WERI-Rb-1 (cell line): Measurements from ENCODE around the gene RSPH6A.

ENCODE experiments used
- DNase-seq: peaks from one replicate; pipeline ENCODE4 v3.0.0-alpha.2; 2020
- H3K27ac ChIP-seq: fragments of 250-450 bp; sonication (Bioruptor Pico); 2 replicates; pipeline ENCODE4 v1.5.1; 2020; ENCODE audit warnings: mild to moderate bottlenecking, moderate library complexity
- H3K27me3 ChIP-seq: fragments of 250-450 bp; sonication (Bioruptor Pico); 2 replicates; pipeline ENCODE4 v1.5.1; 2021; ENCODE audit warnings: mild to moderate bottlenecking, low read depth, moderate library complexity; ENCODE audit not compliant: insufficient read depth, severe bottlenecking
- H3K36me3 ChIP-seq: fragments of 250-450 bp; sonication (Bioruptor Pico); 2 replicates; pipeline ENCODE4 v1.5.1; 2020; ENCODE audit warnings: mild to moderate bottlenecking, moderate library complexity
- H3K4me3 ChIP-seq: 2 replicates; pipeline ENCODE4 v1.5.1; 2011; ENCODE audit warnings: low read depth, mild to moderate bottlenecking, control low read depth, low read length
- H3K9me3 ChIP-seq: fragments of 250-450 bp; sonication (Bioruptor Pico); 2 replicates; pipeline ENCODE4 v1.5.1; 2021; ENCODE audit warnings: mild to moderate bottlenecking, moderate library complexity; ENCODE audit not compliant: severe bottlenecking
- TF ChIP-seq, protein P1 (sequence below): IDR thresholded peaks from 2 replicates; pipeline ENCODE4 v1.5.1; 2011; ENCODE audit warnings: low read depth, mild to moderate bottlenecking, control low read depth, inconsistent platforms, low read length

Gene RSPH6A

DNA sequence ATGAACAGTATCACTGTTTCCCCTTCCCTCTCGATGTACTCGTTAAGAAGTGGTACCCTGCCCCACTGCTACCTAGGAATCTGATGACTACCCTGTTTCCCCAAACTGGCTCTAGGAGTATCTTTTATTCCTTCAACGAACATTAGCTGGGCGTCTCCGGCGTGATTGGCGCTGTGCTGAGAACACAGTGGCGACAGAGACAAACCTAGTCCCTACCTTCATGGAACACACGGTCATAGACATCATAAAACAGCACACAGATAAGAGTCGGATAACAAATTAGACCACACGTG, 47.1 kb upstream of the RSPH6A start:
- no peaks in the 10 kb centered on the region for H3K27me3 ChIP-seq
- no peaks in the 10 kb centered on the region for H3K9me3 ChIP-seq
- no peak for DNase-seq
- TF ChIP-seq, protein P1, sequence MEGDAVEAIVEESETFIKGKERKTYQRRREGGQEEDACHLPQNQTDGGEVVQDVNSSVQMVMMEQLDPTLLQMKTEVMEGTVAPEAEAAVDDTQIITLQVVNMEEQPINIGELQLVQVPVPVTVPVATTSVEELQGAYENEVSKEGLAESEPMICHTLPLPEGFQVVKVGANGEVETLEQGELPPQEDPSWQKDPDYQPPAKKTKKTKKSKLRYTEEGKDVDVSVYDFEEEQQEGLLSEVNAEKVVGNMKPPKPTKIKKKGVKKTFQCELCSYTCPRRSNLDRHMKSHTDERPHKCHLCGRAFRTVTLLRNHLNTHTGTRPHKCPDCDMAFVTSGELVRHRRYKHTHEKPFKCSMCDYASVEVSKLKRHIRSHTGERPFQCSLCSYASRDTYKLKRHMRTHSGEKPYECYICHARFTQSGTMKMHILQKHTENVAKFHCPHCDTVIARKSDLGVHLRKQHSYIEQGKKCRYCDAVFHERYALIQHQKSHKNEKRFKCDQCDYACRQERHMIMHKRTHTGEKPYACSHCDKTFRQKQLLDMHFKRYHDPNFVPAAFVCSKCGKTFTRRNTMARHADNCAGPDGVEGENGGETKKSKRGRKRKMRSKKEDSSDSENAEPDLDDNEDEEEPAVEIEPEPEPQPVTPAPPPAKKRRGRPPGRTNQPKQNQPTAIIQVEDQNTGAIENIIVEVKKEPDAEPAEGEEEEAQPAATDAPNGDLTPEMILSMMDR, result no peak
- peaks cover 18% of the 10 kb centered on the region for H3K36me3 ChIP-seq
- peak overlapping the region; percentile 78 for H3K27ac ChIP-seq
- peak overlapping the region; percentile 98 for H3K4me3 ChIP-seq

DNA sequence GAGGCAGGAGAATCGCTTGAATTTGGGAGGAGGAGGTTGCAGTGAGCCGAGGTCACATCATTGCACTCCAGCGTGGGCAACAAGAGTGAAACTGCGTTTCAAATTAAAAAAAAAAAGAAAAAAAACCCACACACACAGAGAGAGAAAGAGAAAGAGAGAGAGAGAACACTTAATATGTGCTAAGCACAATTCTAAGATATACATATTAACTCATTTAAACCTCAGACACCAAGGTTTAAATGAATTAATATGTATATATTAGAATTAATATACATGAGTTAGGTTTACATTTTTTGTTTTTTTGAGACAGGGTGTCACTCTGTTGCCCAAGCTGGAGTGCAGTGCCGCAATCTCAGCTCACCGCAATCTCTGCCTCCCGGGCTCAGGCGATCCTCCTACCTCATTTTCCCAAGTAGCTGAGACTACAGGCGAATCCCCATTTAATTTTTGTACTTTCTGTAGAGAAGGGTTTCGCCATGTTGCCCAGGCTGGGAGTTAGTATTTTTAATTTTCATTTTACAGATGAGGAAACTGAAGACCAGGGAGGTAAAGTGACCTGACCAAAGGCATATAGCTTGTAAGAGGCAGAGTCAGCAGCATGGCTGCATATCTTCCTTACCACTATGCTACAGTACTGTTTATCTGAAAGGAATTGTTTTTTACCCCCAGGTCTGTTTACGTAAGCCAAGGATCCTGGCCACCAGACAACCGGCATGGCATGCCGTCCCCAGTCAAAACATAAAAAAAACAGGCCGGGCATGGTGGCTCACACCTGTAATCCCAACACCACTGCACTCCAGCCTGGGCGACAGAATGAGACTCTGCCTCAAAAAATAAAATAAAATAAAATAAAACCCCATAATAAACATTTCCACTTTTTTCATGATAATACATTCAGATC, 45.5 kb upstream of the RSPH6A start:
- H3K36me3 ChIP-seq, result peaks cover 25% of the 10 kb centered on the region
- H3K27me3 ChIP-seq, result no peaks in the 10 kb centered on the region
- no peak overlapping the region for H3K27ac ChIP-seq
- DNase-seq, result no peak
- no peak overlapping the region for H3K4me3 ChIP-seq
- TF ChIP-seq, protein P1, result no peak
- no peaks in the 10 kb centered on the region for H3K9me3 ChIP-seq

DNA sequence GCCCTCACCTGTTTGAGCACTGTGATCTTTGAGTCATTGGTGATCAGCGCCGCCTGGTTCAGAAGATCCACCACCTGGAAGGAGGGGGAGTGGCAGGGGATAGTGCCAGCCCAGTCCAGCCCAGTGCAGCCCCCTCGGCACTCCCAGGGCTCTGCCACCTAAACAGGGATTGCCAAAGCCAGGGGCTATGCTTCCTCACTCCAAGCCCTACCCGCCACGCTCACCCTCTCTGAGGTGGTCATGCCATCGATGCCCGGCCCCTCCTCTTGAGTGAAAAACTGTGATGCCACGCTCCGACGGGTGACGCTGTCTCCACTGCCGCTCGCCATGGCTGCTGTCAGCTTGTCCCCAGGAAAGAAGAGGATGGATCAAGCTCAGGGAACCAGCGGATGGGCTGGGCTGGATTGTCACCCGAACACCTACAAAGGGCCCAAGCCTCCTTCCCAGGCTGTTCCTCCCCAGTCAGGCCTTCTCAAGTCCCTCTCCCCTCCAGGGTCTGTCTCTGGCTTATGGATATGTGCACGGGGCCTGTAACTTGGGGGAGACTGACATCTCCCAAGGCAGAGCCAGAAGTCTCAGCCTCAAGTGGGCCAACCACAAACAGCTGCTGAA, 39.2 kb upstream of the RSPH6A start:
- Histone ChIP-seq H3K36me3 (peaks cover 59% of the 10 kb centered on the region), H3K4me3 (no peak overlapping the region), H3K27me3 (no peaks in the 10 kb centered on the region), H3K27ac (no peak overlapping the region), H3K9me3 (no peaks in the 10 kb centered on the region)
- TF ChIP-seq, protein P1, result no peak
- no peak for DNase-seq

DNA sequence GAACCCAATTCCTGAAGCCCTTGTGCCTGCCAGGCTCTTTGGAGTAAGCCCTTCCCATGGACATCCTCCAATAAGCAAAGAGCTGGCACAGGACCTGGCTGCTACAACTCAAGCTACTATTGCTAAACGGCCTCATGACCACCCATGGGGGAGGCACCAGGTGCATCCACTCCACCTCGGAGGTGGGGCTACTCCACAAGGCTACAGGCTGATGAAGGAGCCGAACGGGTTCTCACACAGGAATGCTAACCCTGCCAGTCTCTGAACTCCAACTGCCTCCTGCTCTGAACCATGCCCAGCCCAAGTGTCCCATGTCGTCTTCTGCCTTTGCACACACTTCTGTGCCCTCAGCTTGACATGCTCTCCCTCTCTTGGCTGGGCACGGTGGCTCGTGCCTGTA, 37.9 kb upstream of the RSPH6A start:
- no peak overlapping the region for H3K27ac ChIP-seq
- H3K27me3 ChIP-seq, result no peaks in the 10 kb centered on the region
- no peak for DNase-seq
- peaks cover 62% of the 10 kb centered on the region for H3K36me3 ChIP-seq
- TF ChIP-seq, protein P1, result no peak
- no peak overlapping the region for H3K4me3 ChIP-seq
- no peaks in the 10 kb centered on the region for H3K9me3 ChIP-seq

- TF ChIP-seq, protein P1, result no peak
These were observed 37.1 kb upstream of the RSPH6A start for GRCh38 chr19:45852145-45852750.

More at GRCh38 chr19:45852145-45852750, 37.1 kb upstream of the RSPH6A start:
- peaks cover 70% of the 10 kb centered on the region for H3K36me3 ChIP-seq
- DNase-seq, result no peak
- H3K4me3 ChIP-seq, result no peak overlapping the region
- no peak overlapping the region for H3K27ac ChIP-seq
- no peaks in the 10 kb centered on the region for H3K9me3 ChIP-seq
- no peaks in the 10 kb centered on the region for H3K27me3 ChIP-seq
